ENCODE measurements around the gene PARP16. TPM values are rescaled to one million over a fixed set of nuclear protein-coding genes. Genes with fewer than 3 reads are reported as not detected.

Gene PARP16
- total and polyA plus RNA-seq, 11 donors: 2.7 to 7.0 (median 4.8) TPM

- Histone ChIP-seq H3K27ac (no peak overlapping the region), H3K4me1 (peaks cover 0 to 13% (median 5%) of the 10 kb centered on the region in 12 donors), H3K27me3 (no peaks in the 10 kb centered on the region), H3K36me3 (no peaks in the 10 kb centered on the region), H3K9me3 (no peaks in the 10 kb centered on the region), H3K4me3 (no peak overlapping the region)
- 94 to 96% (median 95%) methylated on average over 10 of the region's 10 CpGs for WGBS, 4 donors
- TF ChIP-seq, protein P1, sequence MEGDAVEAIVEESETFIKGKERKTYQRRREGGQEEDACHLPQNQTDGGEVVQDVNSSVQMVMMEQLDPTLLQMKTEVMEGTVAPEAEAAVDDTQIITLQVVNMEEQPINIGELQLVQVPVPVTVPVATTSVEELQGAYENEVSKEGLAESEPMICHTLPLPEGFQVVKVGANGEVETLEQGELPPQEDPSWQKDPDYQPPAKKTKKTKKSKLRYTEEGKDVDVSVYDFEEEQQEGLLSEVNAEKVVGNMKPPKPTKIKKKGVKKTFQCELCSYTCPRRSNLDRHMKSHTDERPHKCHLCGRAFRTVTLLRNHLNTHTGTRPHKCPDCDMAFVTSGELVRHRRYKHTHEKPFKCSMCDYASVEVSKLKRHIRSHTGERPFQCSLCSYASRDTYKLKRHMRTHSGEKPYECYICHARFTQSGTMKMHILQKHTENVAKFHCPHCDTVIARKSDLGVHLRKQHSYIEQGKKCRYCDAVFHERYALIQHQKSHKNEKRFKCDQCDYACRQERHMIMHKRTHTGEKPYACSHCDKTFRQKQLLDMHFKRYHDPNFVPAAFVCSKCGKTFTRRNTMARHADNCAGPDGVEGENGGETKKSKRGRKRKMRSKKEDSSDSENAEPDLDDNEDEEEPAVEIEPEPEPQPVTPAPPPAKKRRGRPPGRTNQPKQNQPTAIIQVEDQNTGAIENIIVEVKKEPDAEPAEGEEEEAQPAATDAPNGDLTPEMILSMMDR (IDR thresholded peaks at IDR 0.05): no peak
- TF ChIP-seq POLR2A (IDR thresholded peaks at IDR 0.05): no peak
- ATAC-seq: no peak
- no peak for DNase-seq
- intact Hi-C loops (cut with DNase I): no loop called here
These were observed 23.9 kb upstream of the PARP16 start for GRCh38 chr15:65310431-65311137.

GRCh38 chr15:65309882-65310418 is 23.3 kb upstream of the PARP16 start:
- Histone ChIP-seq H3K27ac (no peak overlapping the region), H3K4me1 (peaks cover 0 to 18% (median 7%) of the 10 kb centered on the region in 12 donors), H3K36me3 (no peaks in the 10 kb centered on the region), H3K4me3 (no peak overlapping the region), H3K9me3 (no peaks in the 10 kb centered on the region), H3K27me3 (no peaks in the 10 kb centered on the region)
- no peak for DNase-seq
- intact Hi-C loops (cut with DNase I): no loop called here
- no peak for ATAC-seq
- WGBS, 4 donors: 82 to 89% (median 85%) methylated on average over 12 of the region's 12 CpGs
- TF ChIP-seq, protein P1 (IDR thresholded peaks at IDR 0.05): no peak
- no peak for TF ChIP-seq POLR2A (IDR thresholded peaks at IDR 0.05)

DNA sequence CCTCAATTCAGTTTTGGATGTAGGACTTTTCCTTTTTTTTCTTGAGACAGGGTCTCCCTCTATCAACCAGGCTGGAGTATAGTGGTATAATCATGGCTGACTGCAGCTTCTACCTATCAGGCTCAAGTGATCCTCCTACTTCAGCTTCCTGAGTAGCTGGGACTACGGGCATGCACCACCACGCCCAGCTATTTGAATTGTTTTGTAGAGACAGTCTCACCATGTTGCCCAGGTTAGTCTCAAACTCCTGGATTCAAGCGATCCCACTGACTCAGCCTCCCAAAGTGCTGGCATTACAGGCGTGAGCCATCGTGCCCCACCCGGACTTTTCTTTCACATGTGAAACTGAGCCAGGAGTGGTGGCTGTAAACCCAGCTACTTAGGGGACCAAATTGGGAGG is 21.3 kb upstream of the PARP16 start:
- Histone ChIP-seq H3K4me3 (no peak overlapping the region), H3K36me3 (no peaks in the 10 kb centered on the region), H3K9me3 (no peaks in the 10 kb centered on the region), H3K4me1 (peaks cover 0 to 27% (median 14%) of the 10 kb centered on the region in 12 donors), H3K27me3 (no peaks in the 10 kb centered on the region), H3K27ac (no peak overlapping the region)
- DNase-seq (no peak), ATAC-seq (no peak)
- intact Hi-C loops (cut with DNase I): no loop called here
- 84 to 93% (median 84%) methylated on average over 6 of the region's 6 CpGs for WGBS, 4 donors
- TF ChIP-seq, protein P1 (IDR thresholded peaks at IDR 0.05): no peak
- no peak for TF ChIP-seq POLR2A (IDR thresholded peaks at IDR 0.05)

DNA sequence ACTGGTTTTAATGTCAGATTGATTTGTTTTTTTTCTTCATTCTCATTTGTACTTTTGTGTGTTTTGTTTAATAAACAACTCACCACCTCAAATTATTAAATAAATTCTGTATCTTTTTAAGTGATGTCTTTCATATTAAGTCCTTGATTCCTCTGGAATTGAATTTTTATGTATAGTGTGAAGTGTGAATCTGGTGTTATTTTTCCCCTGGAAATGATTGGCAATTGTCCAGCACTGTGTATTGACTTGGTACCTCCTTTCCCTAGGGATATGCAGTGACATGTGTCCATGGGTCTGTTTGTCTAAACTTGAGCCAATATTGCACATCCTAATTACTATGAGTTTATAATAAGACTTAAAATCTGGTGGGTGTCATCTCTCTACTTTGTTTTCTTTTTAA is 19.9 kb upstream of the PARP16 start:
- no peaks in the 10 kb centered on the region for H3K27me3 ChIP-seq
- intact Hi-C loops (cut with DNase I): no loop called here
- H3K4me3 ChIP-seq: no peak overlapping the region
- H3K27ac ChIP-seq: no peak overlapping the region
- ATAC-seq: no peak
- no peaks in the 10 kb centered on the region for H3K36me3 ChIP-seq
- no peak for TF ChIP-seq POLR2A (IDR thresholded peaks at IDR 0.05)
- TF ChIP-seq, protein P1 (IDR thresholded peaks at IDR 0.05): no peak
- H3K9me3 ChIP-seq: no peaks in the 10 kb centered on the region
- peaks cover 0 to 15% (median 11%) of the 10 kb centered on the region in 12 donors for H3K4me1 ChIP-seq
- no peak for DNase-seq
